ENCODE data around the gene ZC3H6. TPM values are rescaled to one million over a fixed set of nuclear protein-coding genes. Genes with fewer than 3 reads are reported as not detected.

The ZC3H6 gene
- polyA plus RNA-seq, 1 of the 3 experiments (the other 2 are of a cell fraction), result 0.71 TPM

DNA sequence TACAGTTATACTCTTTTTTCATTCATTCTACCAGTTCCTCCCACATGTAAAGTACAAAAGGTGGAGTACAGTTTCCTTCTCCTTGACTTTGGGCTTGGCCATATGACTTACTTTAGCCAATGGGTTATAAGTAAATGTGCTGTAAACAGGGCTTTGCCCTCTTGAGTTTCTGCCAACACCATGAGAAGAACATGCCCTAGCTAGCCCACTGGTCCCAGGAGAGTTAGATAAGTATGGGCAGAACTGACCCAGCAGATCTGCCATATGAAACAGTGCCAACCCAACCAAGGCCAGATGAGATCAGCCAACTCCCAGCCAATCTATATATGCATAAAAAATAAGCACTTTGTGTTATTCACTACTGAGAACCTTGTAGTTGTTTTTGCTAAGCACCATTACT lies 46.0 kb upstream of the ZC3H6 start (continued):
- no peak for TF ChIP-seq RAD21 (IDR thresholded peaks at IDR 0.05; ENCODE audit: low read length)

DNA sequence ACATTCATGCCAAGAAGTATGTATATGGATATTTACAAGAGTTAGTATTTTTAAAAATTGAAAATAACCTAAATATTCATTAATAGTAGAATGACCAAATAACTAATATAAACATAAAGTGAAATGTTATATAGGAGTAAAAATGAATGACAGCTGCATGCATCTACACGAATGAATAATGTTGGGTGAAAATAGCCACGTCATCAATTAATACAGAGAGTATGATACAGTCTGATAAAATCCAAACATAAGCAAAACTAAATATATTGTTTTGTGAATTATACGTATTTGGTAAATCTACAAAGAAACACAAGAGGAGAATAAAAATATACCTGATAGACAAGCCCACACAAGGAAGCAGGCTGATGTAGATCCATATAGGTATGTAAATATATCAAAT lies 45.0 kb upstream of the ZC3H6 start:
- H3K4me3 ChIP-seq (ENCODE audit: low read depth in 2 of 2, low read length in 1 of 2), result no peak overlapping the region
- no peak overlapping the region for H3K9ac ChIP-seq
- ChIA-PET POLR2A (no interaction called here), CTCF (interaction anchor here (2.3 kb wide), 1 partner anchor 10 kb away, joined by 6 read pairs; no protein-coding TSS in a partner anchor)
- H2AFZ ChIP-seq (ENCODE audit: low read depth), result no peak overlapping the region
- H3K27me3 ChIP-seq (ENCODE audit: insufficient read depth), result no peaks in the 10 kb centered on the region
- peaks cover 28 to 44% of the 10 kb centered on the region in 2 experiments for H3K36me3 ChIP-seq (replicated peaks in 1 of 2; ENCODE audit: control insufficient read depth in 1 of 2, insufficient read depth in 2 of 2, low read length in 1 of 2)
- no peaks in the 10 kb centered on the region for H3K79me2 ChIP-seq (ENCODE audit: insufficient read depth)
- no peak overlapping the region for H3K27ac ChIP-seq (ENCODE audit: low read depth in 2 of 2, low read length in 1 of 2)
- H3K4me2 ChIP-seq, result no peak overlapping the region
- TF ChIP-seq GABPA (IDR thresholded peaks at IDR 0.05; ENCODE audit: low read depth), result no peak
- no peak for TF ChIP-seq TAF1 (IDR thresholded peaks at IDR 0.05; ENCODE audit: borderline replicate concordance, low read depth, low read length)
- TF ChIP-seq, protein P1, sequence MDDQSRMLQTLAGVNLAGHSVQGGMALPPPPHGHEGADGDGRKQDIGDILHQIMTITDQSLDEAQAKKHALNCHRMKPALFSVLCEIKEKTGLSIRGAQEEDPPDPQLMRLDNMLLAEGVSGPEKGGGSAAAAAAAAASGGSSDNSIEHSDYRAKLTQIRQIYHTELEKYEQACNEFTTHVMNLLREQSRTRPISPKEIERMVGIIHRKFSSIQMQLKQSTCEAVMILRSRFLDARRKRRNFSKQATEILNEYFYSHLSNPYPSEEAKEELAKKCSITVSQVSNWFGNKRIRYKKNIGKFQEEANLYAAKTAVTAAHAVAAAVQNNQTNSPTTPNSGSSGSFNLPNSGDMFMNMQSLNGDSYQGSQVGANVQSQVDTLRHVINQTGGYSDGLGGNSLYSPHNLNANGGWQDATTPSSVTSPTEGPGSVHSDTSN (IDR thresholded peaks at IDR 0.05), result no peak
- TF ChIP-seq YY1 (IDR thresholded peaks at IDR 0.05; ENCODE audit: low read depth), result no peak
- no peak for TF ChIP-seq FOSL2 (IDR thresholded peaks at IDR 0.05; ENCODE audit: borderline replicate concordance, low read depth)
- TF ChIP-seq, protein P2, sequence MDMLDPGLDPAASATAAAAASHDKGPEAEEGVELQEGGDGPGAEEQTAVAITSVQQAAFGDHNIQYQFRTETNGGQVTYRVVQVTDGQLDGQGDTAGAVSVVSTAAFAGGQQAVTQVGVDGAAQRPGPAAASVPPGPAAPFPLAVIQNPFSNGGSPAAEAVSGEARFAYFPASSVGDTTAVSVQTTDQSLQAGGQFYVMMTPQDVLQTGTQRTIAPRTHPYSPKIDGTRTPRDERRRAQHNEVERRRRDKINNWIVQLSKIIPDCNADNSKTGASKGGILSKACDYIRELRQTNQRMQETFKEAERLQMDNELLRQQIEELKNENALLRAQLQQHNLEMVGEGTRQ (IDR thresholded peaks at IDR 0.05; ENCODE audit: borderline replicate concordance, low read depth, low read length), result no peak
- H4K20me1 ChIP-seq (ENCODE audit: insufficient read depth), result no peaks in the 10 kb centered on the region
- 95% methylated on average over 3 of the region's 3 CpGs for WGBS (ENCODE audit: low lambda C conversion rate)
- no peaks in the 10 kb centered on the region; a peak in 1 of 4 replicates for H3K4me1 ChIP-seq (ENCODE audit: control insufficient read depth in 1 of 2, insufficient read depth in 2 of 2, low read depth in 1 of 2, low read length in 1 of 2)
- H3F3A ChIP-seq (replicated peaks; ENCODE audit: insufficient read depth), result no peaks in the 10 kb centered on the region
- DNase-seq, result no peak
- peaks cover 2% of the 10 kb centered on the region; the same call in 1 of the 2 replicates for H3K9me2 ChIP-seq
- H3K9me3 ChIP-seq, result no peaks in the 10 kb centered on the region

DNA sequence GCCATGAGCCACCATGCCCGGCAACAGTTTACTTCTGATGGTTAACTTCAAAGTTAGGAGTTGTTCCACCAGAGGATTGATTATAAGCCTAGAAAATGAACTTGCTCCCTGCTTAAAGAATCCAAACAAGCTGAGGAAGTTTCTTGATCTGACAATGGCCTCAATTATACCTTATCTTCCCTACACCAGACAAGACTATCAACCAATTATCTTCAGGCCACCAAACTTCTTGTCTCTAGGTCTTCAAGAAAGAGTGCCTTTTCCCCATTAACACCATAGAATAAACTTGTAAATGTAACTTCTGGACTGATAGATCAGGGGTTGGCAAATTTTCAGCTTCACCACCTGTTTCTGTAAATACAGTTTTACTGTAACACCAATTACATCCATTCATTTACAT lies 35.5 kb upstream of the ZC3H6 start:
- no peaks in the 10 kb centered on the region for H3K9me3 ChIP-seq
- no peak for DNase-seq
- no peak overlapping the region for H3K4me3 ChIP-seq (ENCODE audit: low read depth in 2 of 2, low read length in 1 of 2)
- CTCF ChIA-PET, result interaction anchor here (0.9 to 1.4 kb wide), 2 partner anchors 8 to 11 kb away, joined by 3 to 6 read pairs; no protein-coding TSS in a partner anchor
- no peaks in the 10 kb centered on the region for H3K4me1 ChIP-seq (ENCODE audit: control insufficient read depth in 1 of 2, insufficient read depth in 2 of 2, low read depth in 1 of 2, low read length in 1 of 2)
- POLR2A ChIA-PET, result interaction anchor here (0.5 kb wide), 1 partner anchor 146 kb away, joined by 3 read pairs; no protein-coding TSS in a partner anchor
- H4K20me1 ChIP-seq (ENCODE audit: insufficient read depth), result no peaks in the 10 kb centered on the region
- peaks cover 22 to 29% of the 10 kb centered on the region in 2 experiments for H3K36me3 ChIP-seq (replicated peaks in 1 of 2; ENCODE audit: control insufficient read depth in 1 of 2, insufficient read depth in 2 of 2, low read length in 1 of 2)
- no peaks in the 10 kb centered on the region for H3F3A ChIP-seq (replicated peaks; ENCODE audit: insufficient read depth)
- H3K79me2 ChIP-seq (ENCODE audit: insufficient read depth), result no peaks in the 10 kb centered on the region
- no peak overlapping the region for H3K27ac ChIP-seq (ENCODE audit: low read depth in 2 of 2, low read length in 1 of 2)
- no peak overlapping the region for H3K4me2 ChIP-seq
- no peaks in the 10 kb centered on the region for H3K9me2 ChIP-seq
- 100% methylated on average over 1 of the region's 1 CpG for WGBS (ENCODE audit: low lambda C conversion rate)
- no peaks in the 10 kb centered on the region for H3K27me3 ChIP-seq (ENCODE audit: insufficient read depth)
- no peak overlapping the region for H2AFZ ChIP-seq (ENCODE audit: low read depth)
- H3K9ac ChIP-seq, result no peak overlapping the region
- TF ChIP-seq FOXM1 (IDR thresholded peaks at IDR 0.05; ENCODE audit: low read depth), result no peak
- no peak for TF ChIP-seq MEF2A (IDR thresholded peaks at IDR 0.05; ENCODE audit: borderline replicate concordance, low read depth)
- no peak for TF ChIP-seq SIN3A (IDR thresholded peaks at IDR 0.05; ENCODE audit: borderline replicate concordance, low read depth, low read length)
- TF ChIP-seq, protein P3, sequence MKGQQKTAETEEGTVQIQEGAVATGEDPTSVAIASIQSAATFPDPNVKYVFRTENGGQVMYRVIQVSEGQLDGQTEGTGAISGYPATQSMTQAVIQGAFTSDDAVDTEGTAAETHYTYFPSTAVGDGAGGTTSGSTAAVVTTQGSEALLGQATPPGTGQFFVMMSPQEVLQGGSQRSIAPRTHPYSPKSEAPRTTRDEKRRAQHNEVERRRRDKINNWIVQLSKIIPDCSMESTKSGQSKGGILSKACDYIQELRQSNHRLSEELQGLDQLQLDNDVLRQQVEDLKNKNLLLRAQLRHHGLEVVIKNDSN (IDR thresholded peaks at IDR 0.05; ENCODE audit: borderline replicate concordance, low read depth), result no peak
- TF ChIP-seq RAD21 (IDR thresholded peaks at IDR 0.05; ENCODE audit: low read length), result no peak
- TF ChIP-seq, protein P4, sequence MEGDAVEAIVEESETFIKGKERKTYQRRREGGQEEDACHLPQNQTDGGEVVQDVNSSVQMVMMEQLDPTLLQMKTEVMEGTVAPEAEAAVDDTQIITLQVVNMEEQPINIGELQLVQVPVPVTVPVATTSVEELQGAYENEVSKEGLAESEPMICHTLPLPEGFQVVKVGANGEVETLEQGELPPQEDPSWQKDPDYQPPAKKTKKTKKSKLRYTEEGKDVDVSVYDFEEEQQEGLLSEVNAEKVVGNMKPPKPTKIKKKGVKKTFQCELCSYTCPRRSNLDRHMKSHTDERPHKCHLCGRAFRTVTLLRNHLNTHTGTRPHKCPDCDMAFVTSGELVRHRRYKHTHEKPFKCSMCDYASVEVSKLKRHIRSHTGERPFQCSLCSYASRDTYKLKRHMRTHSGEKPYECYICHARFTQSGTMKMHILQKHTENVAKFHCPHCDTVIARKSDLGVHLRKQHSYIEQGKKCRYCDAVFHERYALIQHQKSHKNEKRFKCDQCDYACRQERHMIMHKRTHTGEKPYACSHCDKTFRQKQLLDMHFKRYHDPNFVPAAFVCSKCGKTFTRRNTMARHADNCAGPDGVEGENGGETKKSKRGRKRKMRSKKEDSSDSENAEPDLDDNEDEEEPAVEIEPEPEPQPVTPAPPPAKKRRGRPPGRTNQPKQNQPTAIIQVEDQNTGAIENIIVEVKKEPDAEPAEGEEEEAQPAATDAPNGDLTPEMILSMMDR (IDR thresholded peaks at IDR 0.05), result no peak
- no peak for TF ChIP-seq TAF1 (IDR thresholded peaks at IDR 0.05; ENCODE audit: borderline replicate concordance, low read depth, low read length)
- TF ChIP-seq RXRA (IDR thresholded peaks at IDR 0.05; ENCODE audit: borderline replicate concordance, low read depth), result no peak
- no peak for TF ChIP-seq SMC3 (IDR thresholded peaks at IDR 0.05; ENCODE audit: low read depth, low read length)
- TF ChIP-seq, protein P1 (IDR thresholded peaks at IDR 0.05), result no peak
- TF ChIP-seq JUND (IDR thresholded peaks at IDR 0.05), result no peak
- TF ChIP-seq, protein P5, sequence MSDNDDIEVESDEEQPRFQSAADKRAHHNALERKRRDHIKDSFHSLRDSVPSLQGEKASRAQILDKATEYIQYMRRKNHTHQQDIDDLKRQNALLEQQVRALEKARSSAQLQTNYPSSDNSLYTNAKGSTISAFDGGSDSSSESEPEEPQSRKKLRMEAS (IDR thresholded peaks at IDR 0.05; ENCODE audit: low read depth), result no peak
- no peak for TF ChIP-seq GABPA (IDR thresholded peaks at IDR 0.05; ENCODE audit: low read depth)
- no peak for TF ChIP-seq NFIC (IDR thresholded peaks at IDR 0.05; ENCODE audit: borderline replicate concordance)
- TF ChIP-seq TEAD4 (IDR thresholded peaks at IDR 0.05; ENCODE audit: borderline replicate concordance, insufficient read depth), result no peak
- TF ChIP-seq, protein P2 (IDR thresholded peaks at IDR 0.05; ENCODE audit: borderline replicate concordance, low read depth, low read length), result no peak
